Gastroesophageal sphincter (tissue), 3 donors: Measurements from ENCODE around the gene RBM4B.

Experiments
- CTCF ChIP-seq, 4 experiments: fragments of 200-600 bp in 2 of 4; fragments of 450-650 bp in 2 of 4; sonication (generic) in 1 of 4; IDR thresholded peaks; one replicate each; pipeline ENCODE4 v1.5.1; 2017 to 2019; ENCODE audit warnings: antibody characterized with exemption in 4 of 4, mild to moderate bottlenecking in 2 of 4, moderate library complexity in 2 of 4
- POLR2AphosphoS5 ChIP-seq: sonication (generic); formaldehyde crosslinking; IDR thresholded peaks from one replicate; pipeline ENCODE4 v1.6.1; 2017; ENCODE audit warnings: antibody characterized with exemption

DNA sequence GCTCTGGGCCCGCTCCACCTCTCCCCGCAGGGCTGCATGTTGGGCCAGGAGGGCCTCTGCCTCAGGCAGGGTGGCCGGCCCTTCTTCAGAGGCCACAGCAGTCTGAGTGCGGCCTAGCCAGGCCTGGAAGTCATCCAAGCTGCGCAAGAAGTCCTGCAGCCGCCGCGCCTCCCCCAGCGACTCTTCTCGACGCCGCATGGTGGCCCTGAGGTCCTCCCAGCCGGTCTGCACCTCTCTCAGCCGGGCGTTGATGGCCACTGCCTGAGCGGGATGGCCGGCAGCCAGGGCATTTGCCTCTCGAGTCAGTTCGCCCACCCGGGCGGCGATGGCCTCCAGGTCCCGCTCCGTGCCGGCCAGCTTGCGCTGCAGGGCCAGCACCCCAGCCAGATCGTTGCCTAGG lies 23.1 kb upstream of the RBM4B start:
- no peak for TF ChIP-seq CTCF (IDR thresholded peaks at IDR 0.05)
- no peak for TF ChIP-seq POLR2AphosphoS5
